HCT116 (cell line): ENCODE measurements around the gene ITPK1. TPM values are rescaled to one million over a fixed set of nuclear protein-coding genes. Genes with fewer than 3 reads are reported as not detected.

ENCODE experiments used
- ATAC-seq: fragments of 200-7000 bp; cut with Tn5 transposase; 2 replicates; pipeline ENCODE4 v1.9.1; 2020; ENCODE audit warnings: mild to moderate bottlenecking, moderate library complexity
- BruUV-seq: library from RNA; stranded (reverse); fragments of 400-500 nt; replicated peaks from 2 replicates; lab custom pipeline; 2021; lab: Mats Ljungman, UMichigan
- CTCF ChIA-PET: fragments of 300-600 bp; sonication (Branson Sonifier 250); formaldehyde crosslinking; loops from one replicate; lab custom pipeline; 2021; ENCODE audit warnings: antibody characterized with exemption; lab: Charles Lee
- POLR2A ChIA-PET: fragments of 300-600, 350-600 bp; sonication (Branson Sonifier 250); formaldehyde crosslinking; loops from one replicate; lab custom pipeline; 2021; ENCODE audit warnings: antibody characterized with exemption; lab: Charles Lee
- RAD21 ChIA-PET, 2 experiments: fragments of 300-600 bp; sonication (Branson Sonifier 250); formaldehyde crosslinking; loops; one replicate each; lab custom pipeline; 2023; ENCODE audit warnings: low total read pairs in 2 of 2; ENCODE audit not compliant: uncharacterized antibody in 2 of 2, unreplicated experiment in 2 of 2, low non-redundant PET in 1 of 2; lab: Charles Lee
- DNase-seq: peaks from one replicate; pipeline ENCODE4 v3.0.0-alpha.2; 2010; ENCODE audit warnings: low read depth, low spot score
- H2AFZ ChIP-seq: fragments of 200-600 bp; shearing (Covaris generic), sonication (generic); 2 replicates; pipeline ENCODE4 v1.6.1; 2017; ENCODE audit warnings: low read depth, mixed run types, mixed read lengths, antibody characterized with exemption, low read length; ENCODE audit not compliant: poor library complexity, severe bottlenecking
- H3K27ac ChIP-seq: 2 replicates; pipeline ENCODE4 v1.5.1; 2012; ENCODE audit warnings: low read depth, low read length
- H3K27me3 ChIP-seq: fragments of 200-600 bp; sonication (generic); 2 replicates; pipeline ENCODE4 v1.6.1; 2016; ENCODE audit warnings: mixed run types, low read length, mixed read lengths; ENCODE audit not compliant: insufficient read depth
- H3K36me3 ChIP-seq, 2 experiments: fragments of 200-500 bp in 1 of 2; fragments of 200-600 bp in 1 of 2; sonication (Bioruptor generic) in 1 of 2; sonication (generic) in 1 of 2; 2 replicates each; pipeline versions ENCODE4 v1.5.1 to v1.6.1; 2014 to 2016; ENCODE audit warnings: low read length in 2 of 2, inconsistent platforms in 1 of 2, mixed read lengths in 1 of 2, mixed run types in 1 of 2; ENCODE audit not compliant: insufficient read depth in 2 of 2, control insufficient read depth in 1 of 2
- H3K4me1 ChIP-seq, 2 experiments: fragments of 200-600 bp in 1 of 2; sonication (generic) in 1 of 2; 2 replicates each; pipeline versions ENCODE4 v1.5.1 to v1.6.1; 2012 to 2017; ENCODE audit warnings: low read length in 2 of 2, inconsistent platforms in 1 of 2, mild to moderate bottlenecking in 1 of 2, mixed read lengths in 1 of 2, mixed run types in 1 of 2, moderate library complexity in 1 of 2; ENCODE audit not compliant: insufficient read depth in 2 of 2, control insufficient read depth in 1 of 2
- H3K4me2 ChIP-seq: fragments of 200-600 bp; sonication (generic); 2 replicates; pipeline ENCODE4 v1.6.1; 2017; ENCODE audit warnings: mixed run types, low read length, mixed read lengths
- H3K4me3 ChIP-seq, 2 experiments: fragments of 200-600 bp in 1 of 2; sonication (generic) in 1 of 2; replicated peaks in 1 of 2; 2 replicates each; pipeline ENCODE4 v1.5.1; 2011 to 2016; ENCODE audit warnings: low read length in 2 of 2, control low read depth in 1 of 2, low read depth in 1 of 2, mild to moderate bottlenecking in 1 of 2, mixed read lengths in 1 of 2, mixed run types in 1 of 2
- H3K79me2 ChIP-seq: fragments of 200-600 bp; sonication (generic); 2 replicates; pipeline ENCODE4 v1.6.1; 2017; ENCODE audit warnings: mild to moderate bottlenecking, mixed run types, low read length, moderate library complexity, mixed read lengths; ENCODE audit not compliant: insufficient read depth
- H3K9ac ChIP-seq: fragments of 200-600 bp; sonication (generic); 2 replicates; pipeline ENCODE4 v1.6.1; 2016; ENCODE audit warnings: low read length, mixed read lengths
- H3K9me2 ChIP-seq: fragments of 200-600 bp; sonication (generic), shearing (Covaris generic); 2 replicates; pipeline ENCODE4 v1.6.1; 2017; ENCODE audit warnings: mixed run types, mild to moderate bottlenecking, moderate library complexity; ENCODE audit not compliant: insufficient read depth
- H3K9me3 ChIP-seq, 2 experiments: fragments of 200-500 bp in 1 of 2; fragments of 200-600 bp in 1 of 2; sonication (Bioruptor generic) in 1 of 2; sonication (generic) in 1 of 2; 2 replicates each; pipeline ENCODE4 v1.6.1; 2014 to 2017; ENCODE audit warnings: low read length in 2 of 2, mixed read lengths in 2 of 2, inconsistent platforms in 1 of 2, low read depth in 1 of 2, mild to moderate bottlenecking in 1 of 2, mixed run types in 1 of 2, moderate library complexity in 1 of 2; ENCODE audit not compliant: control insufficient read depth in 1 of 2, insufficient read depth in 1 of 2
- H4K20me1 ChIP-seq: fragments of 200-600 bp; sonication (generic), shearing (Covaris generic); 2 replicates; pipeline ENCODE4 v1.6.1; 2017; ENCODE audit warnings: mixed run types, mild to moderate bottlenecking, moderate library complexity; ENCODE audit not compliant: insufficient read depth
- CBX3 ChIP-seq: IDR thresholded peaks from 2 replicates; pipeline ENCODE4 v1.6.1; 2012; ENCODE audit warnings: low read depth
- CEBPB ChIP-seq: IDR thresholded peaks from 2 replicates; pipeline ENCODE4 v1.6.1; 2012; ENCODE audit warnings: low read depth
- ELF1 ChIP-seq: IDR thresholded peaks from 2 replicates; pipeline ENCODE4 v1.6.1; 2012; ENCODE audit warnings: low read depth, borderline replicate concordance
- EZH2phosphoT487 ChIP-seq: fragments of 200-600 bp; IDR thresholded peaks from 2 replicates; pipeline ENCODE4 v1.6.1; 2018; ENCODE audit warnings: antibody characterized with exemption, borderline replicate concordance
- POLR2AphosphoS5 ChIP-seq: IDR thresholded peaks from 2 replicates; pipeline ENCODE4 v1.6.1; 2011; ENCODE audit warnings: mild to moderate bottlenecking, low read depth, low read length, moderate library complexity
- RAD21 ChIP-seq: IDR thresholded peaks from 2 replicates; pipeline ENCODE4 v1.6.1; 2012; ENCODE audit warnings: low read depth, mild to moderate bottlenecking
- SRF ChIP-seq: IDR thresholded peaks from 2 replicates; pipeline ENCODE4 v1.6.1; 2012; ENCODE audit warnings: low read depth
- TCF7L2 ChIP-seq: IDR thresholded peaks from 2 replicates; pipeline ENCODE4 v1.7.0; 2011; ENCODE audit warnings: borderline replicate concordance, inconsistent platforms; ENCODE audit not compliant: insufficient read depth, insufficient read length; ENCODE audit errors: extremely low read depth
- YY1 ChIP-seq: IDR thresholded peaks from 2 replicates; pipeline ENCODE4 v1.6.1; 2011; ENCODE audit warnings: low read length, low read depth, moderate library complexity, mild to moderate bottlenecking; ENCODE audit not compliant: insufficient replicate concordance; ENCODE audit errors: extremely low read depth
- ZFX ChIP-seq: fragments of 450-650 bp; IDR thresholded peaks from 2 replicates; pipeline ENCODE4 v1.6.1; 2017
- ZNF274 ChIP-seq: fragments of 200-500 bp; sonication (Bioruptor generic); IDR thresholded peaks from 2 replicates; pipeline ENCODE4 v1.6.1; 2014; ENCODE audit warnings: mild to moderate bottlenecking, low read depth, low read length, inconsistent platforms
- intact Hi-C: fragments of 100-400 bp; cut with micrococcal nuclease; formaldehyde crosslinking; loops from 2 replicates; pipeline ENCODE4 v1.10.0; 2022
- total RNA-seq: library from RNA; stranded (reverse); gene quantifications from one replicate; pipeline ENCODE4 v1.2.1, GENCODE V29; 2021; ENCODE audit not compliant: unreplicated experiment
- TF ChIP-seq, protein P1 (sequence below): IDR thresholded peaks from 2 replicates; pipeline ENCODE4 v1.6.1; 2012; ENCODE audit warnings: low read depth
- TF ChIP-seq, protein P2 (sequence below): IDR thresholded peaks from 2 replicates; pipeline ENCODE4 v1.6.1; 2012
- TF ChIP-seq, protein P3 (sequence below): IDR thresholded peaks from 2 replicates; pipeline ENCODE4 v1.6.1; 2011; ENCODE audit warnings: mild to moderate bottlenecking, low read length, moderate library complexity; ENCODE audit not compliant: insufficient replicate concordance; ENCODE audit errors: extremely low read depth

ITPK1 gene
- total RNA-seq, 1 experiment from 2014 or later = 70.2 TPM

DNA sequence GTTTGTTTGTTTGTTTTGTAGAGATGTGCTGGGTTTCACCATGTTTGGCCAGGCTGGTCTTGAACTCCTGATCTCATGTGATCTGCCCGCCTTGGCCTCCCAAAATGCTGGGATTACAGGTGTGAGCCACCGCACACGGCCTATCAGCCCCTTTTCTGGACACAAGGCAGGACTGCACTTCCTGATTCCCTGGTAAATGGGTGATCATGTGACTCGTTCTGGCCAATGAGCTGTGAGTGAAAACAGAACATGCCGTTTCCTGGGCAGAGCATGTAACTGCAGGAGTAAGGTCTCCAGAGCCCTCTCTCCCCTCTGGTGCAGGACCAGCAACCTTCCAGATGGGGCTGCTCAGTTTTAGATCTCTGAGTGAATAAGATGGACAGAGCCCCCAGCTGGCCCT, 92.7 kb downstream of the ITPK1 start:
- intact Hi-C loops = no loop called here
- ATAC-seq (peak; percentile 82), DNase-seq (peak; percentile 37)
- no peaks in the 10 kb centered on the region for H3K36me3 ChIP-seq
- no peak overlapping the region for H2AFZ ChIP-seq
- H3K9me3 ChIP-seq = no peaks in the 10 kb centered on the region
- no peaks in the 10 kb centered on the region for H4K20me1 ChIP-seq
- H3K4me3 ChIP-seq = no peak overlapping the region
- ChIA-PET CTCF (interaction anchor here (2.4 kb wide), 1 partner anchor 90 kb away, joined by 6 read pairs; no protein-coding TSS in a partner anchor), POLR2A (no interaction called here), RAD21 (no interaction called here)
- peaks cover 2% of the 10 kb centered on the region; the same call in 1 of the 2 replicates for H3K79me2 ChIP-seq
- H3K9ac ChIP-seq = no peak overlapping the region
- no peak overlapping the region for H3K4me2 ChIP-seq
- H3K27ac ChIP-seq = no peak overlapping the region
- H3K4me1 ChIP-seq = peaks cover 0 to 11% of the 10 kb centered on the region in 2 experiments; a peak in 2 of 4 replicates
- no peaks in the 10 kb centered on the region for H3K27me3 ChIP-seq
- no TSS peak for BruUV-seq
- H3K9me2 ChIP-seq = no peaks in the 10 kb centered on the region
- TF ChIP-seq ELF1 = peak; percentile 71
- no peak for TF ChIP-seq ZFX

DNA sequence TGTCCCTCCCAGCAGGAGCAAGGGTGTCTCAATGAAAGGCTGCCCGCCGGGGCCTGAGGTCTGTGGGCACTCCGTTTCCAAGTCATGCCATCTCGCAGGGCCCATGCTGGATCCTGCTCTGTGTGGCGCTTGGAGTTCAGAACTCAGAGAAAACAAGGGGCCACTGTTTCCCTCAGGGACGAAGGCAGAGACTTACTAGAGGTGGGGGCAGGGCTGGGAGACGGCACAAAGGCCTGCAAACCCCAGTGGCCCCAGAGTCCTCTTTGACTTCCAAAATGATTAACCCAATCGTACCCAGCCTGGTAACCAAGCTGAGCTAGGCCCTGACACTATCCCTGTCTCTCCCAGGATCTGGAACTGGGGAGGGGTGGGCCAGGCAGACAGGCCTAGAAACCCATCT, 95.8 kb downstream of the ITPK1 start:
- no peaks in the 10 kb centered on the region for H3K9me2 ChIP-seq
- intact Hi-C loops = no loop called here
- H3K79me2 ChIP-seq = peaks cover 2% of the 10 kb centered on the region; the same call in 1 of the 2 replicates
- H4K20me1 ChIP-seq = no peaks in the 10 kb centered on the region
- H3K36me3 ChIP-seq = no peaks in the 10 kb centered on the region
- no peak overlapping the region for H3K27ac ChIP-seq
- no peak for DNase-seq
- no peak overlapping the region for H3K4me3 ChIP-seq
- RAD21 ChIA-PET = no interaction called here
- no peak overlapping the region for H3K4me2 ChIP-seq
- BruUV-seq = no TSS peak
- no peaks in the 10 kb centered on the region for H3K27me3 ChIP-seq
- H3K9me3 ChIP-seq = no peaks in the 10 kb centered on the region
- H3K9ac ChIP-seq = no peak overlapping the region
- H3K4me1 ChIP-seq = peaks cover 0 to 11% of the 10 kb centered on the region in 2 experiments; a peak in 2 of 4 replicates
- H2AFZ ChIP-seq = no peak overlapping the region
- CTCF ChIA-PET = no interaction called here
- ATAC-seq = no peak
- POLR2A ChIA-PET = no interaction called here
- TF ChIP-seq YY1 (no peak), SRF (no peak), RAD21 (no peak), ELF1 (no peak), CBX3 (no peak), ZFX (no peak), CEBPB (no peak), TCF7L2 (no peak), POLR2AphosphoS5 (no peak), ZNF274 (no peak), EZH2phosphoT487 (no peak)
- TF ChIP-seq, protein P1, sequence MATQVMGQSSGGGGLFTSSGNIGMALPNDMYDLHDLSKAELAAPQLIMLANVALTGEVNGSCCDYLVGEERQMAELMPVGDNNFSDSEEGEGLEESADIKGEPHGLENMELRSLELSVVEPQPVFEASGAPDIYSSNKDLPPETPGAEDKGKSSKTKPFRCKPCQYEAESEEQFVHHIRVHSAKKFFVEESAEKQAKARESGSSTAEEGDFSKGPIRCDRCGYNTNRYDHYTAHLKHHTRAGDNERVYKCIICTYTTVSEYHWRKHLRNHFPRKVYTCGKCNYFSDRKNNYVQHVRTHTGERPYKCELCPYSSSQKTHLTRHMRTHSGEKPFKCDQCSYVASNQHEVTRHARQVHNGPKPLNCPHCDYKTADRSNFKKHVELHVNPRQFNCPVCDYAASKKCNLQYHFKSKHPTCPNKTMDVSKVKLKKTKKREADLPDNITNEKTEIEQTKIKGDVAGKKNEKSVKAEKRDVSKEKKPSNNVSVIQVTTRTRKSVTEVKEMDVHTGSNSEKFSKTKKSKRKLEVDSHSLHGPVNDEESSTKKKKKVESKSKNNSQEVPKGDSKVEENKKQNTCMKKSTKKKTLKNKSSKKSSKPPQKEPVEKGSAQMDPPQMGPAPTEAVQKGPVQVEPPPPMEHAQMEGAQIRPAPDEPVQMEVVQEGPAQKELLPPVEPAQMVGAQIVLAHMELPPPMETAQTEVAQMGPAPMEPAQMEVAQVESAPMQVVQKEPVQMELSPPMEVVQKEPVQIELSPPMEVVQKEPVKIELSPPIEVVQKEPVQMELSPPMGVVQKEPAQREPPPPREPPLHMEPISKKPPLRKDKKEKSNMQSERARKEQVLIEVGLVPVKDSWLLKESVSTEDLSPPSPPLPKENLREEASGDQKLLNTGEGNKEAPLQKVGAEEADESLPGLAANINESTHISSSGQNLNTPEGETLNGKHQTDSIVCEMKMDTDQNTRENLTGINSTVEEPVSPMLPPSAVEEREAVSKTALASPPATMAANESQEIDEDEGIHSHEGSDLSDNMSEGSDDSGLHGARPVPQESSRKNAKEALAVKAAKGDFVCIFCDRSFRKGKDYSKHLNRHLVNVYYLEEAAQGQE = no peak
- TF ChIP-seq, protein P2, sequence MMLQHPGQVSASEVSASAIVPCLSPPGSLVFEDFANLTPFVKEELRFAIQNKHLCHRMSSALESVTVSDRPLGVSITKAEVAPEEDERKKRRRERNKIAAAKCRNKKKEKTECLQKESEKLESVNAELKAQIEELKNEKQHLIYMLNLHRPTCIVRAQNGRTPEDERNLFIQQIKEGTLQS = no peak
- TF ChIP-seq, protein P3, sequence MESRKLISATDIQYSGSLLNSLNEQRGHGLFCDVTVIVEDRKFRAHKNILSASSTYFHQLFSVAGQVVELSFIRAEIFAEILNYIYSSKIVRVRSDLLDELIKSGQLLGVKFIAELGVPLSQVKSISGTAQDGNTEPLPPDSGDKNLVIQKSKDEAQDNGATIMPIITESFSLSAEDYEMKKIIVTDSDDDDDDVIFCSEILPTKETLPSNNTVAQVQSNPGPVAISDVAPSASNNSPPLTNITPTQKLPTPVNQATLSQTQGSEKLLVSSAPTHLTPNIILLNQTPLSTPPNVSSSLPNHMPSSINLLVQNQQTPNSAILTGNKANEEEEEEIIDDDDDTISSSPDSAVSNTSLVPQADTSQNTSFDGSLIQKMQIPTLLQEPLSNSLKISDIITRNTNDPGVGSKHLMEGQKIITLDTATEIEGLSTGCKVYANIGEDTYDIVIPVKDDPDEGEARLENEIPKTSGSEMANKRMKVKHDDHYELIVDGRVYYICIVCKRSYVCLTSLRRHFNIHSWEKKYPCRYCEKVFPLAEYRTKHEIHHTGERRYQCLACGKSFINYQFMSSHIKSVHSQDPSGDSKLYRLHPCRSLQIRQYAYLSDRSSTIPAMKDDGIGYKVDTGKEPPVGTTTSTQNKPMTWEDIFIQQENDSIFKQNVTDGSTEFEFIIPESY = no peak
